IPS DF 19.7 (cell line): ENCODE results near the gene CDCA4.

Experiments
- DNase-seq: peaks from one replicate; pipeline ENCODE4 v3.0.0-alpha.2; 2013; ENCODE audit warnings: low read depth, low spot score

CDCA4 gene

DNA sequence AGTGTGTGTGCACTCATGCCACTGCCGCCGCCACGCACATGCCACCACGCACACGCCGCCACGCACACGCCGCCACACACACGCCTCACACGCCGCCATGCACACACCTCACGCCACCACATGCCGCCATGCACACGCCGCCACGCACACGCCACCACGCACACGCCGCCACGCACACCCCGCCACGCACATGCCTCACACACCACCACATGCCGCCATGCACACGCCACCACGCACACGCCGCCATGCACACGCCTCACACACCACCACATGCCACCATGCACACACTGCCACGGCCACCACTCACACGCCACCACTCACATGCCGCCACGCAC, 29.0 kb downstream of the CDCA4 start:
- DNase-seq, result no peak

DNA sequence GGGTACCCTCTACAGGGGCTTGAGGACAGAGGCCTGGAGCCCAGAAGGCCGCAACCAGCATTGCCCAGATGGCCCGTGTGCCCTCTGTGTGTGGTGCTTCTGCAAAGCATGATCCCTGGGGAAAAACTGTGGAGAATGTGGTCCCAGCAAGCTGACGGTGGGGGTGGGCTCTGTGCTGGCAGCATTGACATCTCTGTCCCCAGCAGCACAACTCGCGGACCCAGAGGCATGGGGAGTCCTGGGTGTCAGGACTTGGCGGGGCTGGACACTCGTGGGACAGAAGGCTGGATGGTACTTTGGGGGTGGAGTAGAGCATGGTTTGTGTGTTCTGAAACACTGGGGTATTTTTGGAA, 31.0 kb downstream of the CDCA4 start:
- DNase-seq, result no peak

DNA sequence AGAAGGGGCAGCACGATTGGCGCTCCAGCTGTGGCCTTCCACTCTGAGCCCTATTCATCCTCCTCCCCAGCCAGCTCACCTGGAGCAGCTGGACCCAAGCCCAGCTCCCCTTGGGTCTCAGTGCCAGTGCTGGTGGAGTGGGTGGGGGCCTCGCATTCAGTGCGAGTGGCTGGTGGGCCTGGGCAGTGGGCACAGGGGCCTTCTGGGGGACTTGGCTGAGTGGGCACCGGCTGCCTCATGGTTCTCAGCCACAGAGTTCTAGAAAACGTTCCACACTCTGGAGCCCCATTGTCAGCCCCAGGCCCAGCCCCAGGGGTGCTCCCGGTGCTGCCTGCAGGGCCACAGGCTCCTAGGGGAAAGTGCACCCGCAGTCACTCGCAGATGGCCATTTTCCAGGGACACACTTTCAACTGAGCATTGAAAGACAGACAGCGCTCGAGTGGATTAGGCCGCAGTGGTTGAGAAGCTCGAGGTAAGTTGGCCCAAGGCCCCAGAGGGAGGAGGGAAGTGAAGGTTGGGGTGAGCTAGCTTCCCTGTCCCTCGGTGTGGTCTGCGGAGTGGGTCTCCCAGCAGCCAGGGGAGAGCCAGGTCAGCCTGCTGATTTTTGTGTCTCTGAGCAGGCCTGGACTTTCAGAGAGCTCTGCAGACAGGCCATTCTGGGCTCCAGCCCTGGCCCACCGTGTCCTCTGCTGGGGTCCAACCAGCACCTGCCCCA, 31.5 kb downstream of the CDCA4 start:
- DNase-seq, result no peak

DNA sequence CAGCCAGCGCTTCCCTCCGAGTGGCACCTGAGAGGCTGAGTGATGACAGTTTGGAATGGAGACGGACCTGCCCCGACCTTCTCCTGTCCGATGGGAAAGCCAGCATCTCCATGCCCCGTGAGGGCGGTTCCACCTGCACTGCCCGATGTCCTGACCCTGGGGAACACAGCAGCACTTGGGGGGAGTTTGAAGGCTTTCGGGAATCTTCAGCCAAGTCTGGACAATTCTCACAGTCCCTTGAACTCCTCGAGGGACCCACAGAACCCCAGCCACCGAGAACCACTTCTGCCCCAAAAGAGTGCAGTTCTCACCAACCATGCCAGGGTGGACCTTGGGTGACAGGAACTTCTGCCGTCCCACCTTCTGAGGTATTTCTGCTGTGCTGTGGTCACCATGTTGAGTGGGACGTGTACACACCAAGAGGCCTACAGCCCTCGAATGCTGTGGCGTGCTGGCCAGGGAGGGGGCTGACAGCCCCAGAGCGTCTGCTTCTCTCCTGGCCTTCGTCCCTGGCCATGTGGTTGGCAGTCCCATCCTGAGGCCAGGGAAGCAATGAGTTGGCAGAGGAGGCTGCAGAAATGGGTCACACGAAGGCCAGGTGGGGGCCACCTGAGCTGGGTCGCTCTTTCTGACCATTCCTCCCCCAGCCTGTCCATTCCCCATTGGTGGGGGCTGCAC, 34.3 kb downstream of the CDCA4 start:
- no peak for DNase-seq

DNA sequence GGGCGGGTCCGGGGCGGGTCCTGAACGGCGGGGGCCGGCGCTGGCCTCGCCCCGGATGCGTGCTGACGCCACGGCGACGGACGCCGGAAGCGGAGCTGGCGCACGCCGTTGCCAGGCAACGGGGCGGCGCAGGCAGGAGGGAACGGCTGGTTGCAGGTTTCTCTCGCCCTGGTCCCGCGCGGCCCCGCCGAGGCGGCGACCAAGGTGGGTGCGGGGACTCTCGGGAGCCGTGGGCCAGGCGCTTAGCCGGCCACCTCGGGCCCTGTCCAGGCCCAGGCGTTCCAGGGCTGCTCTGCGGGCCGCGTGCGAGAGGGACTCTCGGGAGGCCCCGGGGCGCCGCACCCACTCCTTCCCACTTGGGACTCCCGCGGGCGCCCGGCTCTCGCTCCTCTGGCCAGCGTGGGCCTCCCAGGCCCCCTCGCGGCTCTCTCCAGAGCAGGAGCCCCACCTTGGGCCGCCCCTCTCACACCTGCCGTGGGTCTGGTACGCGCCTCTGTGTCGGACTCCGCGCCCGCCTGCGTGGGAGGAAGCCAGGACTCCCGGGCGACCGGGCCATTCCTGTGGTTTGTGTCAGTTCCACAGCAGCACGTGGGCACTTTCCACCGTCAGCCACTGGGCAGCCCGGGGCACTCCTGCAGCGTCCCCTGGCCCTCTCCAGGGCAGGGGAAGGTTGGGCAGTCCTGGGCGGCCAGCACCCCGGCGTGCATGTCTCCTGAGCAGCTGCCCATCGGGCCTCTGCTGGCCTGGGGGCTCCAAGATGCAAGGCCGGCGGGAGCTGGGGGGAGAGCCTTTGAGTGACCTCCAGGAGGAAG, 35.0 kb downstream of the CDCA4 start, which contains the start of gene CLBA1:
Gene CLBA1, plus strand, starts transcription at position 114 of the 812 bp plus-strand sequence. Its CDS starts 644 bp downstream, at position 758.
- DNase-seq, result no peak

DNA sequence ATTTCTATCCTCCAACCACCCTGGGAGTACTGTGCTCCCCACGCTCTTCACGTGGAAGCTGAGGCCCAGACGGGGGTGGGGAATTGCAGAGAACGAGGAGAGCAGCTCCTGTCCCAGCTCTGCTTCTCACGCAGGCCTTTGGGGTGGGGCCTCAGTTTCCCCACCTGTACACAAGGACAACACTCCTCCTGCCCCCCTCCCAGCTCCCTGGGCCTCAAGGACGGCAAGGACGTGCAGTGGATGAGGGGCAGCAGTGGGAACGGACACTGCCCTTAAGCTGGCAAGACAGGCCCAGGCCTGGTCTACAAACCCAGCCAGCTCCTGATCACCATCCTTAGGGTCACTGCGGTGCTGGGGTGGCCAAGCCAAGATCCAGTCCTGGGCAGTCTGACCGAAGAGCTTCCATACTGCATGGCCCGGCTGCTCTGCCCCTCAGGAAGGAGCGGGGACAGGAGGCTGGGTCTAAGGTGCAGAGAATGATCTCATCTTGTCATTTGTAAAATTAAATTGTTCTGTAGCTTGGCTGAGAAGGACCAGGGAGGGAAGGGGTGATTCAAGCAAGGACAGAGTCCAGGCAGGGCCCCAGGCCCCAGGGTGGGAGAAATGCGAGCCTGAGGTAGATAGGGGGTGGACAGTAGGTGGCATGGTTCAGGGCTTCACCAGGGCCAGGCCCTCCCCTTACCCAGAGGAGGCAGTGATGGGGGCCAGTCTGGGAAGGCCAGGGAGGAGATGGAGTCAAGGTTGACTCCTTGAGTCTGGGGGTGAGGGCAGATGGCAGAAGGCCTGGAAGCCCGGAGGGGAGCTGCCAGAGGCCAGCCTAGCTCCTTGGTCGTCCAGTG, 36.6 kb downstream of the CDCA4 start:
- no peak for DNase-seq

DNA sequence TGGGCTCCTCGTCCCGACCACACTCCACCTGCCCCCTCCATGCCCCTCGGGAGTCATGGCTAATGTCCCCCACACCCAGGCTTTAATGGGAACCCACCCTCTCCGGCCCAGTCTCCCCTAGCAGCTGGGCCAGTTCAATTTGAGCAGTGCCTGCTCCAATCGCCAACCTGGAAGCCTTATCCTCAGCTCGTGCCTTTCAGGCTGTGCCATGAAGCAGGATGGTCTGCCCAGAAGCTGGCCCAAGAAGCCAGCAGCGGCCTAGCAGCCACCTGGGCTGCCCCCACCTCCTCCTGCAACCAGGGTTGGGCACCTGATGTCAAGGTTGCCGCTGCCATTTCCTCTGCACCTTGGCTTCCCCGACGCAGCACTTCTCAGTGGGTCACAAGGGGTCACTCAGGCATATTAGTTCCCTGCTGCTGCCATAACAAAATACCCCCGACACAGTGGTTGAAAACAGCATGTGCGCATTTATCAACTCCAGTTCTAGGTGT, 37.6 kb downstream of the CDCA4 start:
- DNase-seq, result no peak

DNA sequence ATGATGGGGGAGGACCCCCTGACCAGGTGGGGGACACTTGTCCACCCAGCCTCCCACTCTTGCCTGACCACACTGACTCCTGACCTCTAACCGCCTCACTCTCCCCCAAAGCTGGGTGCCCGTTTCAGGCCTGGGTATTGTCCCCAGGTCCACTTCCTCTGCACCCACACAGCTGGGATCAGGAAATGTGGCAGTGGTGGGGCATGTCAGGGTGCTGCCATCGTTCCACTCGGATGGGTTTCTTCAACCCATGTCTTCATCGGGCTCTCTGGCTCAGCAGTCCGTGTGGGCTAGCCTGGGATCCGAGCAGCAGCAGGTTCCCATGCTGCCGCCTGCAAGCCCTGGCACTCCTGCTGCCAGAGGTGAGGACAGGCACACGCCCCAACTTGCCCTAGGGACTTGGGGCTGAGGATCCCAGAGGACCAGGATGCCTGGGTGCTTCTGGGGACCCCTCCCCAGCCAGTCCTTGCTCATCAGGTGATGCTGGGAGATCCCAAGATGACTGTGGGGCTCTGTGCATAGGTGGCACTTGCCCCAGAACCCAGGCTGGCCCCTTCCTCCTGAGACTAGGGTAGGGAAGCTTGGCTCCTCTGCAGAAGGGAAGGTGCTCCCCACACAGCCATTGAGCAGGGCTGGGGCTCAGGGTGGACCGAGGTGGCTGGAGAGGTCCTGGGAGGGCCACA, 38.2 kb downstream of the CDCA4 start:
- no peak for DNase-seq

DNA sequence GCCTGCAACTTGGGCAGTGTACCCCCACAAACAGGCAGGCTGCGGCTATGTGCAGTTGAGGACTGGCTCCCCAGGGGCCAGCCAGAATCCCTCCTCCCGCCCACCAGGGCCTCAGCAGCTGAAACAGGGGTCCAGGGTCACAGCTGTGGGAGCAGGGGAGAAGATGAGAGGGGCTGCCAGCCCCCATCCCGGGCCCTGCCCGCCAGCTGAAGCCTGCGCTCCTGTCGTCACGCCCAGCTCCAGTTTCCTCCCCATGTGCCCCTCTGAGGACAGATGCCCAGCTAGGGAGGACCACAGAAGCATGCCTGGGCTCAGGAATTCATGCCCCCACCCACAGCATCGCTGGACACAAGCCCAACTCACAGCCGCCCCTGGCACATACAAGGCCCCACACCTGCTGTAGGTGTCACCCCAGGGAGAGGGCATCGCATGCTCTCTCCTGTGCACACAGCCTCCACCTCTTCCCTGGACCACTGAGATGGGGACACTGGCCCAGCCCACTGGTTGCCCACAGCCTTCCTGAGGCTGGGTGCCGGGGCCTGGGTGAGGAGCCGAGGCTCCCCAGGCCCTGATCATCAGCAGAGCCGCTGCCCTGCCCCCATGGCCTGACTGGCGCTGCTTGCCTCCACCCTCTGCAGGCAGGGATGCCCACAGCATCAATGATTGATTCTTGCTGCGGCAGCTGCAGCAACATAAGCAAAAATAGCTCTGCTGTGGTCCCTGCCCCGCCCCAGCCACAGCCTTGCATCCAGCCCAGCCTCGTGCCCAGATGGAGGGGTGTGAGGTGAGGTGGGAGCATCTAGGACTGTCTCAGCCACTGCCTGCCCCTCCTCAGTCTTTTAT, 39.0 kb downstream of the CDCA4 start:
- DNase-seq, result no peak

DNA sequence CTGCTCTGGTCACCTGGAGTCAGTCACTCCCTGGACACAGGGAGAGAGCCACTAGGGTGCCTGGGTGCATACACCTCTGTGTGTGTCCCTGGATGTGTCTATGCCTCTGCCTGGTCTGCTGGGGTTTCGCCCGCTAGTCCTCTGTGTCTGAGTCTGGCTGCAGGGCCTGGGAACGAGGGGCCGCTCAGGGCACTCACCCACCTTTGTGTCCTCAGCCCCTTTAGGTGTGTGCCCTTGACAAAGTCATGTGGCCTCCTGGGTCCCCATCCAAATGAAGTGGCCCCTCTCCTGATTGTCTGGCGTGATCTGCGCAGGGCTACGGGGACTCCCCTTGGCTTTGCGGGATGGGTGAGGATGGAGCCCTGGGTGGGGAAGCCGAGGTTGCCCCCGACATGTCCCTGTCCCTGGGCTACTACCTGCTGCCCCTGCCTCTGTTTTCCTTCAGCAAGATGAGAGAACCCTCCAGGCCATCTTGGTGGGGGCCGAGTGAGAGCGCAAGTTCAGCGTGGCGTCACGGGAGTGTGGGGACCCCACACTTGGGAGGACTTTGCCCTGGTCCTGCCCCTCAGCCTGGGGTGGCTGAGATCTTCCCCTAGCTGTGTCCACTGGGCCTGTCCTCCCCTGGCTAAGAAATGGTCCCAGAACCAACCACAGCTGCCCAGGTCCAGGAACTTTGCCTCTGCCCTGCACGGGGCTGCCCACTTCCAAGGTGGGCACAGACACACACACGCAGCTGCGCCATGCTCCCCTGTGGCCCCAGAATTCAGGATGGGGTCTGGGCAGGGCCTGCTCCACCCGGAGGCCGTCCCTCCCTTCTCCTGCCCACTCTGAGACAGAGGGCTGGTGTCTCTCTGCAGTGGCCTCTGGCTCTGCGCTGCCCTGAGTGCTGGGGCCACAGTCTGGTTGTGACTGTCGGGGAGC, 40.0 kb downstream of the CDCA4 start:
- no peak for DNase-seq

DNA sequence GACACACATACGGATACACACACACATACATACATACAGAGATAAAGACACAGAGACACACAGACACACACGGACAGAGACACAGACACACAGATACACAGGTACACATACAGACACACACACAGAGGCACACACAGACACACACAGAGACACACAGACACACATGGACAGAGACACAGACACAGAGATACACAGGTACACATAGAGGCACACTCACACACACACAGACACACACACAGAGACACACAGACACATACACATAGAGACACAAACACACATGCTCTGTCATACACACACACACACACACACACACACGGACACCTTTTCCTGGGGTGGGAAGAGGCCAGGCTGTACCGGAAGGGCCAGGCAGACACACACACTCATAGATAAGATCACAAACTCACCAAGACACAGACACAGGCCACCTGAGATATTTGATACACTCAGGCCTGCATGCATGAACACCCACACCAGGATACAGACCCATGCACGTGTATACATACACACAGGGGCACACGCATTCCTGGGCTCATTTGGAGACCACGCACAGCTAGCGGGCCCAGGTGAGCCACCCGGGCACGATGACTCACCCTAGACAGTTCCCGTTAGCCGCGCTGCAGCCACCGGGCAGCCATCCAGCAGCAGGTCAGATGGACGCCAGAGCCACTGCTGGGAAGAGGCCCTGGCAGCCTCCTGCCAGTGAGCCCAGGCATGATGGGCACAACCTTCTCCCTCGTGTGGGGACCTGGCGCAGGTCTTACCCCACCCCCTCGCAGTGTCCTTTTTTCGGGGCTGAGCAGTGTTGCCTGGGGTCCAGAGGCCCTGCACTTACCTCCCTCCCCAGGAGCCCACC, 40.9 kb downstream of the CDCA4 start:
- DNase-seq, result no peak

DNA sequence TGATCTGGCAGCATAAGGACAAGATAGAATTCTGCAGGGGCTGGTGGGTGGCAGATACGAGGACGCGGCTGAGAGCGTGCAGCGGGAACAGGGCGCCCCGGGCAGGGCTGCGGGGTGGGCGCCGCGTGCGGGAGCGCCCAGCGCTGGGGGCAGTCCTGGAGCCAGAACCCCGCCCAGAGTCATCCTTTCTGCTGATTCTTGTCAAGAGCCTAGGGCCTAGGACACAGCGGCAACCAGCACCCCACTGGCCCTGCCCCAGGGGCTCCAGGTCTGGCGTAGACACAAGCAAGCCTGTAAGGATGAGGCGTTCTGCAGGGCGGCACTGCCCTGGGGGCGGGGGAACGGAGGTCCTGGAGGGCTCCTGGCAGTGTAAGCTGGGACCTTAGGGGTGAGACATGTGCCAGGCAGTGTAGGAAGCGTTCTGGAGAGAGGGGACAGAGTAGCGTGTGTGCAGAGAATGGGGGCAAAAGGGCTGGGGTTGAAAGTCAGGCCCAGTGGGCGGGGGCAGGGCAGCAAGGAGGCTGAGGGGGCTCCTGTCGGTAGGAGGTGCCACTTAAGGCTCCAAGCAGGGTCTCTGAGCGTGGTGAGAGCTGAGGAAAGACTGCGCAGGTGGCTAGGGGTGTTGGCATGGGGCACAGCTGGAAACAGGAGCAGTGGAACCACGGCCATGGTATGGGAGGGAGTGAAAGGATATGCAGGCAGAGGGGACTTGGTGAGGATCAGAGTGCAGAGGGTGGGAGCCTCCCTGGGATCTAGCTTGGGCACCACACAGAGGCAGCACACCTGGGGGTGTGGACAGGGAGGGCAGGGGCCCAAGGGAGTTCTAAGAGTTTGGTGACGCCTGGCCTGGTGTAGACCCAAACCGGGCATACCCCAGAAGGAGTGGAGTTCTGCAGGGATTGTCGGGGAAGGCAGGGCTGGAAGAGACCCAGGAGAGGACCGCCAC, 41.9 kb downstream of the CDCA4 start:
- DNase-seq, result no peak

DNA sequence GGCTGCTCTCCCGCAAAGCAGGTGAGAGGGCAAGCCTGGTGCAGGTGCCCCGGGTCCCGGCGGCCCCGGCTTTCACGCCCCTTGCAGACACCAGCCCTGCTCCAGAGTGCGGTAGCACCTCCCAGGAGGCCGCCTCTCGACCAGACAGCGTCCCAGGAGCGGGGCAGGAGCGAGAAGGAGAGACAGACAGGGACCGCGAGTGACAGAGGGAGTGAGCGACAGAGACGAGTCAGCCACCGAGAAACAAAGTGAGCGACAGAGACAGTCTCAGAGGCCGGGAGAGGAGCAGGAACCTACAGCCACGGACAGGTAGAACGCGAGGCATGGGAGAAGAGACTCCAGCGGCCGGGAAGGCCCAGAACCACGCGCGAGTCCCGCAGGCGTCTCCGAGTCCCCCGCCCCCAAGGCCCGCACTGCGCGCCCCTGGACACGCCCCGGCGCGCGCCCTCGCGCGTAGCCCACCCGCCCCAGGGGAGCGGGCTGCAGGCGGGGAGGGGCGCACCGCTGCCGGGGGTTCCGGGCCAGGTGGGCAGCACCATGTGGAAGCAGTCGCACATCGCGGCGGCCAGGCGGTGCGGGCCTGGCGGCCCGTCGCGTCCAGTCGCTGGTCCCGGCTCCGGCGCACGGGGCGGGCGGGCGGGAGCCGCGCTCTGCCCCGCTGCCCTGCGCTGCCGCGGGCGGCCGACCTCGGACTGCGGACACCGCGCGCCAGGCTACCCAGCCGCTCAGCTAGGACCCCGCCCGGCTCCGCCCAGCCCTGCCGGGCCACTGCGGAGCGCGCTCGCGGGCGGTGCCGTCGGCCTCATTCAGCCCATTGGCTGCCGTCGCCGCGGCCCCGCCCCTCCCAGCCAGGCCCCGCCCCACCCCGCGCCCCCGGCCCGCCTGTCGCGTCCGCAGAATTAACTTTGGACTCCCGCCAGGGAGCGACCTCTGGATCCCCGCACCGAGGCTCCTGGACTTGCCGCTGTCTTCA, 42.9 kb downstream of the CDCA4 start, which contains the start of gene AHNAK2:
Gene AHNAK2, minus strand, starts transcription at position 694 of the 973 bp plus-strand sequence. Its CDS starts 137 bp downstream, at position 557.
- DNase-seq, result peak; percentile 45

DNA sequence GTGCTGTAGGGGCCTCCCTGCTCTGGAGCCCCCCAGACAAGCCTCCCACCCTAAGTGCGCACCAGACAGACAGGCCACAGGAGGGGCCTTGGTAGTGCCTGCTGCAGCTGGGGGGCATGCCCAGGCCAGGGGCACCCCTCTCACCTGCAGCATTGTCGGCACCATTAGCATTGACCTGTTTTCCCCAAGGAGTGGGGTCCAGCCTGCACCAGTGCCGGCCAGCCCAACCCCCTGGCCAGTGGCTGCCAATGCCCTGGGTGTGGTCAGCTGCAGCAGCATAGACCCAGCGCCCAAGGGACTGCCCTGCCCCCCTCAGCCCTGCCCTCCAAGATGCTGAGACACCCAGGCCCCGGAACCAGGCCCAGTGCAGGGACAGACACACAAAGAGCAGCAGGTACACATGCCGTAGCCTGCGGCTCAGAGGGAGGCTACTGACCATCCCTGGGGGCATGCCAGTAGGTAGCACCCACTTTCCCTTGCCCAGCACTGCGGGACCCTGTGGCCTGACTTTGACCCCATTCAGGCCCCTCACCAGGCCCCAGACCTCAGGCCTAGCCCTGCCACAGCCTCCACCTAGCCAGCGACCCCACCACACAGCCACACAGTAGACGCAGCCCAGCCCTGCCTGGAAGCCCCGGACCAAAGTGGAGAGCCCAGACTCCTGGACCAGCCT, 43.7 kb downstream of the CDCA4 start:
- DNase-seq, result no peak
